GM23248 (cell line): ENCODE results near the gene DIP2A. TPM values are rescaled to one million over a fixed set of nuclear protein-coding genes. Genes with fewer than 3 reads are reported as not detected.
"Not testable (repeated sequence)": the region's sequence is repeated elsewhere in the genome, so short reads cannot be mapped to it uniquely, and the experiment has no call there.

ENCODE experiments used
- DNase-seq: peaks from one replicate; pipeline ENCODE4 v3.0.0-alpha.2; 2015
- H2AFZ ChIP-seq: fragments of 200-600 bp; sonication (generic); 2 replicates; pipeline ENCODE4 v1.6.1; 2016; ENCODE audit warnings: antibody characterized with exemption
- H3F3A ChIP-seq: fragments of 200-600 bp; sonication (generic); 2 replicates; pipeline ENCODE4 v1.6.1; 2016; ENCODE audit warnings: mild to moderate bottlenecking, antibody characterized with exemption, mixed run types; ENCODE audit not compliant: insufficient read depth
- H3K27ac ChIP-seq: fragments of 200-600 bp; sonication (generic); 2 replicates; pipeline ENCODE4 v1.5.1; 2016; ENCODE audit warnings: mild to moderate bottlenecking
- H3K27me3 ChIP-seq: fragments of 200-600 bp; sonication (generic); replicated peaks from 2 replicates; pipeline ENCODE4 v1.6.1; 2016; ENCODE audit warnings: mild to moderate bottlenecking; ENCODE audit not compliant: insufficient read depth
- H3K36me3 ChIP-seq: fragments of 200-600 bp; sonication (generic); 2 replicates; pipeline ENCODE4 v1.6.1; 2016; ENCODE audit warnings: low read depth, mild to moderate bottlenecking
- H3K4me1 ChIP-seq: fragments of 200-600 bp; sonication (generic); 2 replicates; pipeline ENCODE4 v1.6.1; 2016; ENCODE audit warnings: mild to moderate bottlenecking; ENCODE audit not compliant: insufficient read depth
- H3K4me2 ChIP-seq: fragments of 200-600 bp; sonication (generic); one replicate; pipeline ENCODE4 v1.6.1; 2016; ENCODE audit warnings: mild to moderate bottlenecking; ENCODE audit not compliant: unreplicated experiment
- H3K4me3 ChIP-seq: fragments of 200-600 bp; sonication (generic); 2 replicates; pipeline ENCODE4 v1.5.1; 2016; ENCODE audit warnings: mild to moderate bottlenecking
- H3K79me2 ChIP-seq: fragments of 200-600 bp; sonication (generic); 2 replicates; pipeline ENCODE4 v1.6.1; 2016; ENCODE audit warnings: mild to moderate bottlenecking; ENCODE audit not compliant: insufficient read depth
- H3K9ac ChIP-seq: fragments of 200-600 bp; sonication (generic); 2 replicates; pipeline ENCODE4 v1.6.1; 2016; ENCODE audit warnings: mild to moderate bottlenecking
- H3K9me2 ChIP-seq: fragments of 200-600 bp; sonication (generic); 2 replicates; pipeline ENCODE4 v1.6.1; 2016; ENCODE audit warnings: mixed run types, mild to moderate bottlenecking, moderate library complexity; ENCODE audit not compliant: insufficient read depth
- H3K9me3 ChIP-seq: fragments of 200-600 bp; sonication (generic); one replicate; pipeline ENCODE4 v1.6.1; 2017; ENCODE audit warnings: low read depth
- H4K20me1 ChIP-seq: fragments of 200-600 bp; sonication (generic); 2 replicates; pipeline ENCODE4 v1.6.0; 2016; ENCODE audit not compliant: insufficient read depth
- EZH2 ChIP-seq: fragments of 200-600 bp; sonication (generic); IDR thresholded peaks from 2 replicates; pipeline ENCODE4 v1.6.1; 2018; ENCODE audit warnings: antibody characterized with exemption, mild to moderate bottlenecking; ENCODE audit not compliant: insufficient read depth, poor library complexity, severe bottlenecking
- EZH2phosphoT487 ChIP-seq: fragments of 200-600 bp; sonication (generic); IDR thresholded peaks from 2 replicates; pipeline ENCODE4 v1.6.1; 2018; ENCODE audit warnings: antibody characterized with exemption, moderate library complexity, mild to moderate bottlenecking, low read depth; ENCODE audit not compliant: insufficient read depth
- whole genome bisulfite sequencing, 2 experiments: methylation state at CpG; one replicate each; pipeline ENCODE4 v1.1.6; 2015 to 2017; ENCODE audit warnings: low lambda C conversion rate in 2 of 2, low coverage in 1 of 2; ENCODE audit errors: missing lambda C conversion rate in 2 of 2; 5-methylcytosine and 5-hydroxymethylcytosine counted together
- in situ Hi-C: fragments of 300-500 bp; cut with MboI; formaldehyde crosslinking; loops from 2 replicates; pipeline ENCODE4 v1.15.0; 2020
- polyA plus RNA-seq: library from polyadenylated mRNA; unstranded; fragments of >200 nt; fragmentation: Nextera tagmentation; extraction: Ambion mirVana; gene quantifications from 2 replicates; pipeline ENCODE4 v1.2.1, GENCODE V29; 2016
- total RNA-seq: library from RNA; depleted of rRNA; stranded (reverse); fragments of >200 nt; shearing (Covaris generic); gene quantifications from 2 replicates; pipeline ENCODE4 v1.2.3, GENCODE V29; 2014

DIP2A gene
- total and polyA plus RNA-seq, 2 experiments from 2014 or later: 12.5 to 13.1 TPM

GRCh38 chr21:46459356-46460112, 843 bp downstream of the DIP2A start:
- peak; percentile 83 for DNase-seq
- Histone ChIP-seq H3K4me1 (peaks cover 32% of the 10 kb centered on the region), H4K20me1 (0 out of 2 replicates have a peak, but pooled peaks cover 4% of the 10 kb centered on the region), H3K9me3 (no peaks in the 10 kb centered on the region), H3K4me2 (peak overlapping the region; percentile 91), H3K4me3 (peak overlapping the region; percentile 91), H2AFZ (peak overlapping the region; percentile 77), H3F3A (peaks cover 25% of the 10 kb centered on the region), H3K27me3 (no peaks in the 10 kb centered on the region), H3K27ac (peak overlapping the region; percentile 48), H3K36me3 (no peaks in the 10 kb centered on the region), H3K9me2 (no peaks in the 10 kb centered on the region), H3K79me2 (peaks cover 77% of the 10 kb centered on the region), H3K9ac (peak overlapping the region; percentile 89)
- 1 to 3% methylated on average over 12 to 41 of the region's 41 CpGs for WGBS, 2 experiments
- TF ChIP-seq EZH2phosphoT487 (no peak), EZH2 (no peak)
- in situ Hi-C loops: no loop called here

GRCh38 chr21:46461909-46462308, 3.2 kb downstream of the DIP2A start:
- DNase-seq: no peak
- peaks cover 14% of the 10 kb centered on the region; the same call in 1 of the 2 replicates for H3K4me1 ChIP-seq
- no peak overlapping the region for H2AFZ ChIP-seq
- no peaks in the 10 kb centered on the region for H3K9me2 ChIP-seq
- no peak overlapping the region for H3K4me2 ChIP-seq
- H3K27ac ChIP-seq: no peak overlapping the region
- H3K4me3 ChIP-seq: no peak overlapping the region
- TF ChIP-seq EZH2: no peak
- TF ChIP-seq EZH2phosphoT487: no peak
- in situ Hi-C loops: no loop called here
- H3F3A ChIP-seq: peaks cover 4% of the 10 kb centered on the region; the same call in 1 of the 2 replicates
- no peak overlapping the region for H3K9ac ChIP-seq
- 78 to 85% methylated on average over 5 of the region's 5 CpGs for WGBS, 2 experiments
- H3K27me3 ChIP-seq: no peaks in the 10 kb centered on the region
- H3K9me3 ChIP-seq: no peaks in the 10 kb centered on the region
- 0 out of 2 replicates have a peak, but pooled peaks cover 4% of the 10 kb centered on the region for H4K20me1 ChIP-seq
- H3K36me3 ChIP-seq: no peaks in the 10 kb centered on the region
- H3K79me2 ChIP-seq: peaks cover 89% of the 10 kb centered on the region

- H3K4me1 ChIP-seq: not testable (repeated sequence)
These were observed 6.5 kb downstream of the DIP2A start for GRCh38 chr21:46465153-46465552.

GRCh38 chr21:46465651-46466050, 7.0 kb downstream of the DIP2A start:
- DNase-seq: no peak
- Histone ChIP-seq H3K4me3 (no peak overlapping the region), H3K4me1 (no peaks in the 10 kb centered on the region), H2AFZ (no peak overlapping the region), H3F3A (no peaks in the 10 kb centered on the region), H3K4me2 (no peak overlapping the region), H3K27me3 (no peaks in the 10 kb centered on the region), H3K79me2 (peaks cover 98% of the 10 kb centered on the region), H3K9me3 (no peaks in the 10 kb centered on the region), H3K9ac (no peak overlapping the region), H3K9me2 (no peaks in the 10 kb centered on the region), H4K20me1 (no peaks in the 10 kb centered on the region), H3K36me3 (no peaks in the 10 kb centered on the region), H3K27ac (no peak overlapping the region)
- WGBS, 2 experiments: 73 to 79% methylated on average over 3 of the region's 3 CpGs
- in situ Hi-C loops: no loop called here
- TF ChIP-seq EZH2 (no peak), EZH2phosphoT487 (no peak)

More at GRCh38 chr21:46465153-46465552, 6.5 kb downstream of the DIP2A start:
- H3K9ac ChIP-seq, H2AFZ ChIP-seq, H3K9me2 ChIP-seq, H3K4me3 ChIP-seq, H3K27ac ChIP-seq, H4K20me1 ChIP-seq, H3K4me2 ChIP-seq, DNase-seq, H3F3A ChIP-seq, H3K9me3 ChIP-seq, in situ Hi-C loops, H3K27me3 ChIP-seq, H3K36me3 ChIP-seq: not testable (repeated sequence)
- peaks cover 98% of the 10 kb centered on the region for H3K79me2 ChIP-seq
- WGBS, 2 experiments: 97 to 98% methylated on average over 6 of the region's 6 CpGs
